HG02885 (cell line): ENCODE results near the gene PTPRD.

Source experiments
- ATAC-seq: cut with Tn5 transposase; IDR thresholded peaks from one replicate; pipeline ENCODE4 v1.9.1; 2021; ENCODE audit warnings: mild to moderate bottlenecking; ENCODE audit not compliant: unreplicated experiment, poor library complexity

The PTPRD gene

DNA sequence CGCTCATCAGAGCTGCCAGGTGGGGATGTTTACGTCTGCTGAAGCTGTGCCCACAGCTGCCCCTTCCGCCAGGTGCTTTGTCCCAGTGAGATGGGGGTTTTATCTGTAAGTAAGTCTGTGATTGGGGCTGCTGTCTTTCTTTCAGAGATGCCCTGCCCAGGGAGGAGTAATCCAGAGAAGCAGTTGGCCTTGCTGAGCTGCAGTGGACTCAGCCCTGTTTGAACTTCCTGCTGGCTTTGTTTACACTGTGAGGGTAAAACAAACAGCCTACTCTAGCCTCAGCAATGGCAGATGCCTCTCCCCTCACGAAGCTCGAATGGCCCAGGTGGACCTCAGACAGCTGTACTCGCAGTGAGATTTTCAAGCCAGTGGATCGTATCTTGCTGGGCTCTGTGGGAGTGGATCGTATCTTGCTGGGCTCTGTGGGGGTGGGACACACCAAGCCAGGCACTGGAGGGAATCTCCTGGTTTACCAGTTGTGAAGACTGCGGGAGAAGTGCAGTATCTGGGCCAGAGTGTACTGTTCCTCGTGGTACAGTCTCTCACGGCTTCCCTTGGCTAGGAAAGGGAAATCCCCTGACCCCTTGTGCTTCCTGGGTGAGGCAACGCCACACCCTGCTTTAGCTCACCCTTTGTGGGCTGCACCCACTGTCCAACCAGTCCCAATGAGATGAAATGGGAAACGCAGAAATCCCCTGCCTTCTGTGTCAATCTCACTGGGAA lies 2283.1 kb downstream of the PTPRD start:
- ATAC-seq: no peak

DNA sequence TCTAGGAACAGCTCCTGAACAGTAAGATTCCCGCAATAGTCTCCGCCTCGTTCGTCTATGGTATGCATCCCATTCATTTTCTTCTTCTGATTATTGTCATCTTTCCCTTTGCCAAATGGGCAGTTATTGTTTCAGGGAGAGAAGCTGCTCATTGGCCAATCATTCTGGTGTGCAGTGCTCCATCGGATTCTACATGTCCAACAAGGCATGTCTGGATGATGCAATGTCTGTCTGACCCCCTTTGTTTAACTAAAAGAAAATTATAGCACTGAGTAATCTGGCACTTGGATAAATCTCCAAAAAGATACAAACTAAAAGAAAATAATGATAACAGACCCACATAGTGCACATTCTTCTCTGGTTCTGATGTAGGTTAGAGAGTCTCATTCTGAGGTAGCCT lies 2297.6 kb downstream of the PTPRD start:
- no peak for ATAC-seq

DNA sequence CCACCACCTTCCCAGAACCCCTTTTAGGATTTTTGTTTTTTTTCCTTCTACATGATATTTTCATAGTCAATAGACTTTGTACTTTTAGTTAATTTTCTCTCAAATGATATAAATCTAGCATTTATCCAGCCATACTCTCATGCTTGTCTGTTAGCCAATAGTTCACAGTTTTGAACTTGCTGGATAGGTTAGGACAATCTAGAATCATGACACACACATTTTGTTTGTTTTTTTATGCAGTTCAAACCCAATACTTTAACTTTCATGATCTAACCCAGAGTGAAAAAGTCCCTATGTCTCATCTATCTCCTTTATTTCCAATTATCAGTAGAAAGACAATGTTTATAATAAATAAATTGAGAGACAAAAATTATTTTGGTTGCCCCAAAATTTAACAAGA lies 2303.5 kb downstream of the PTPRD start:
- no peak for ATAC-seq

DNA sequence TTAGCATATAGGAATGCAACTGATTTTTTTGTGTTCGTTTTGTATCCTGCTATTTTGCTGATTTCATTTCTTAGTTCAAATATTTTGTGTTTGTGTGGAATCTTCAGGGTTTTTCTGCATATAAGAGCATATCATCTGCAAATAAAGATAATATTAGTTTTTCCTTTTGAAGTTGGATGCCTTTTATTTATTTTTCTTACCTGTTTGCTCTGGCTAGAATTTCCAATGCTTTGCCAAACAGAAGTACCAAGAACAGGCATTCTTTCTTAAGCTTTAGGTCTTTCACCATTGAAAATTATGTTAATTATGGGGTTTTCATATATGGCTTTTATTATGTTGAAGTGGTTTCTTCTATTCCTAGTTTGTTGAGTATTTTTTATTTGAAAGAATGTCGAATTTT lies 2308.1 kb downstream of the PTPRD start:
- ATAC-seq: no peak

DNA sequence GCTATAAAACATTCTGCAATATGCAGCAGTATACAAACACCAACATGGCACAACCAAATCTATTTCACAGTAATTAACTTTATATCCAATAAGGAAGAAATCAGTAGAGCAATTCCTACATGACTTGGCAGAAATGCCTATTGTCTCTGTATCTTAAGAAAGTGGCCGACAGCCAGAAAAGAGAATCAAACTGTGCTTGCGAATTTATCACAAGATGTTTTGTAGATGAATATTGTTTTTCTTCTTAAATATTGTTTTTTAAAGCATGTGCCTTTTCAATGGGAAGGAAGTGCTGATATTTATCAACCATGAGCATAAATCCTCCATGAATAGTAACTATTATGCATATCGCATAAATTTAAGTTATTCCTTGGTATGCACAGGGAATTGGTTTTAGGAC lies 2311.5 kb downstream of the PTPRD start:
- no peak for ATAC-seq

DNA sequence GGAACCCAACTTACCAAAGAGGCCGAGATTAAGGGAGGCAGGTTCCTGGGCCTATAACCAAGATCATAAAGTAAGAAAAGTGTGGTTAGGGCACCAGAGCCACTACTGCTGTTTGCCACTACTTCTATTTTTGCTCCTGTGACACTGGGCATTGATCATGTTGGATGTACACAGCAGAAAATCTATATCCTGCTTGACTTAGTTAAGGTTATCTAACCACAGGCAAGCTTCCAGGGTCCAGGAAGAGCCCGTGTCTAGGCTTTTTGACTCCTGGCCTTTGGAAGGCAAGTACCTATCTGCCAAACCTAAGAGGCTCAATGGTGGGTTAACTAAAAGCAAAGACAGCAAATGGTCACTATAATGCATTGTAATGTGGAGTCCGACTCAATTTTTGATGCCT lies 2315.8 kb downstream of the PTPRD start:
- no peak for ATAC-seq

DNA sequence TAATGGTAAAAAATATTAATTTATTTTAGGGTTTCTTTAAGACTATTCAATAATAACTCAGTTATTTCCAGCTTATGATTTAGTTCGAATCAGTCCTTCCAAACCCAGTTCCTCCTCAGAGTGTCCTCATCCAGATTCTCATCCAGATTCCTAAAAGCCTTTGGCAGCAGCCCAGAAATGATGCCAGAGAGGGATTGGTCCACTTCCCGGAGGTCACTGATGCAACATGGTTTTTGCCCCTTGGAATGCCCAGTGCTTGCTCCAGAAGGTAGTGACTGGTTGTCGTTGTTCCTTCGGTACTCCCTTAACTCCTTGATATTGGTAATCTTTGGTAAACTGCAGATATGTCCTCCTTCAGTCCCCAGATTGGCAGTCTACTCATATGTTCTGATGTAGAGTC lies 2320.1 kb downstream of the PTPRD start:
- no peak for ATAC-seq

DNA sequence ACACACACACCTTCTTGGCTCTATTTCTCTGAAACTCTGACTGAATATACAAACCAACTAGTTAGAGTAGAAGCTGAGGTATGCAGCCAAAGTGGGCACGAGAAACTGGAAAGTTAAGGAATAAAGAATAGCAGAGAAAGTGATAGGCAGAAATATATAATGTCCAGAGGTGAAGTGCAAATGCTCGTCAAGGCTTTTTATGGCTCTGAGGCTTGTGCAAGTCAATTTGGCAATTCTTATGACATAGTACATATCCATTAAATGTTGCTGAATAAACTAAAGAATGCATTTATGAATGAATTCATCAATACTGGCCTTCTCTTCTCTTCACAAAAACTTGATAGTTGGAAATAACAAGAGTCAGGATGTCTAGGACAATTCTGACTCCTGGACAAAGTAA lies 2323.1 kb downstream of the PTPRD start:
- ATAC-seq: no peak

DNA sequence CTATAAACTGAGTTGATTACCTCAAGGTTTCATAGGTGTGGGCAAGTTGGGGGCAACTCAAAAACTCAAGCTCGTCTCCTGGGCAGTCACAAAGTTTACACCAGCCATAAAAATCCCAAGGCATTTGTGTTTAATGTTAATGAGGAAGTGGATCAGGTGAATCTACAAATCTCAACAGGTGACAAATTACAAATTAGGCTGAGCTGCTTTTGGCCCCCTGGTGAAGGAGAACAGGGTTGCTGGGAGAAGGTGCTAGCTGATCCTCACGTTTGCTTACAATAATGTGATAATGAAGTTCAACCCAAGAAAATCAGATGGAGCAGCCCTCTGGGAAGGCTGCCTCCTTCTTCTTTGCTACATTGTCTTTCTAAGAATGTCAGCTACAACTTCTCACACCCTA lies 2324.8 kb downstream of the PTPRD start:
- no peak for ATAC-seq

DNA sequence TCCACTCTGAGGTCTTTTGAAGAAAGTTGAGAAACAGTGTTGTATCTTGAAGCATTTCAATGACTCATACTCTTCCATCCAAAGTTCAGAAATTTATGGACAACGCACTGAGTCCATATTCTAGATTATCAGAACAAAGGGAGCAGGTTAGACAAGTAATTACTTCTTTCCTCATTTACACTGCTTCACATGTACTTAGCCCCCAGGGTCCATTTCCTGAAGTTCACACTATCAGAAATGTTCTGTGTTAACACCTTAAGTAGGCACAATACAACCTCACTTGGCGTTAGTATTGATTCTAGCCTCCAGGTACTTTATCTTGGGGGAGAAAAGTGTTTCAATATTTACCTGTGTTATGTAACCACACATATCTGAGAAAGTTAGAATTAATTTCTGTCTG lies 2325.3 kb downstream of the PTPRD start:
- ATAC-seq: no peak

DNA sequence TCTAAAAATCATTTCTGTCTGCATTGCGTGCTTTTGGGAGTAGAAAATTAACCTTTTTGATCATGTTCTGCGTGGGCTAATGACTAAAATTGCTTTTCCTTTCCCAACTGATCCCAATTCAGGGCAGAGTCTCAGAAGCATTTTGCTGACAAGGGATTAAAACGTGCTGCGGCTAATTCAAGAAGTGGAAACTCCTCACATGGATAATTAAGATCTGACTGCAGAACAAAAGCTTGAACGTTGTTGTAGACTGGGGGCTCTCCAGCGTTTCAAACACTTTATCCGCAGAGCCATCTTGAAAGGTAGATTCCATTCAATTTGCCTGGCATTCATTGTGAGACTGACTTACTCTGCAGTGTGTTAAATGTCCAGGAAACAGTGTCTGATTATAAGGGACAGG lies 2327.9 kb downstream of the PTPRD start:
- ATAC-seq: no peak

DNA sequence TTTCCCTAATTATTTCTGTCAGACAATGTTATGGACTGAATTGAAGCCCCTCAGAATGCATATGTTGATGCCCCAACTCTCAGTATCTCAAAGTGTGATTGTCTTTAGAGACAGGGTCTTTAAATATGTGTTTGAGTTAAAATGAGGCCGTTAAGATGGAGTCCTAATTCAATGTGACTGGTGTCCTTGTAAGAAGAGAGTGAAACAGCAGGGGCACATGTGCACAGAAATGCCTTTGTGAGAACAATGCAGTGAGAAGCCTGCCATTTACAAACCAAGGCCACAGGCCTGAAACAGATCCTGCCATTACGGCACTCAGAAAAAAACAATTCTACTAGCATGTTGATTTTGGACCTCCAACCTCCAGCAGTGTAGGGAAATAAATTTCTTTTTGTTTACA lies 2330.3 kb downstream of the PTPRD start:
- no peak for ATAC-seq

DNA sequence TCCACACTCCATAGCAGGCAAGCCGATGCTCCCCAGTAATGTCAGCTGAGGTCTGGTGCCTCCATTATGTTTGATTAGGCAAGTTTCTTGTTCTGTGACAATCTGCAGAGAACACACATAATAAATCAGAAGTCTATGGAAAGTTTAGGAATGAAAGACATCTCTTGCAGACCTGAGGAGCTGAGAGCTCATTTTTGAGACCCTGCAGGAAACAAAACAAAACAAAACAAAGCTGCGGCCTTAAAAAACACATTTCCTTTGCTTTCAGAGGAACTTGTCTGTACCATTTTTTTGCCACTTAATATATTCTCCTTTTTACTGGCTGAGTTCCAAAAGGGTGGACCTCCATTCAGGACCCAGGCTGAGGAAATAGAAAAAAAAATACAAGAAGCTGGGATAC lies 2332.0 kb downstream of the PTPRD start:
- no peak for ATAC-seq

DNA sequence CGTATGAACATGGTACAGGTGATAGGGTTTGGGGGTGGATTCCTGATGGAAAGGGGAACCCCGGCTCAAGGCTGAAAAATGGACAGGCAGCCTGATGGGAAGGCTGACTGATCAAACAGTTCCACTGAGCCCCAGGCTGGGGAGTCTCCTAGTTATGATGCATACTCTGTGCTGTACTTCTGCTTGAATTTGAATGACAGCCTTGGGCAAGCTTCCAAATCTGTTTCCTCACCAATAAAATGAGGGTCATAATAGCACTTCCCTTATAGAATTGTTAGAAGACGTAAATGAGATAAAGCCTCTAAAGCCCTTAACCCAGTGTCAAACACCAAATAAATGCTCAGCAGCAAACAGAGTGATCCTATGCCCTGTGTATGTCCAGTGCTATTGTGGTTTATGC lies 2334.8 kb downstream of the PTPRD start:
- ATAC-seq: no peak

DNA sequence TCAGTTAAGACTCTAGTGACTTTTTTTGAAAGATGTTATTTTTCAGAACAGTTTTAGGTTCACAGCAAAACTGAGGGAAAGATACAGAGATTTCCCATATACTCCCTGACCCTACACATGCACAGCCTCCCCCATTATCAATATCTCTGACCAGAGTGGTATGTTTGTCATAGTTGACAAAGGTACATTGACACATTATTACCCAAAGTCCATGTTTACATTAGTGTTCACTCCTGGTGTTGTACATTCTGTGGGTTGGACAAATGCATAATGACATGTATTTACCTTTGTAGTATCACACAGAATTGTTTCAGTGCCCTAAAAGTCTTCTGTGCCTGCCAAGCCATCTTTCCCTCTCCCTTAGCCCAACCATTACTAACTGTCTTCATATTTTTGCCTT lies 2342.6 kb downstream of the PTPRD start:
- ATAC-seq: no peak

DNA sequence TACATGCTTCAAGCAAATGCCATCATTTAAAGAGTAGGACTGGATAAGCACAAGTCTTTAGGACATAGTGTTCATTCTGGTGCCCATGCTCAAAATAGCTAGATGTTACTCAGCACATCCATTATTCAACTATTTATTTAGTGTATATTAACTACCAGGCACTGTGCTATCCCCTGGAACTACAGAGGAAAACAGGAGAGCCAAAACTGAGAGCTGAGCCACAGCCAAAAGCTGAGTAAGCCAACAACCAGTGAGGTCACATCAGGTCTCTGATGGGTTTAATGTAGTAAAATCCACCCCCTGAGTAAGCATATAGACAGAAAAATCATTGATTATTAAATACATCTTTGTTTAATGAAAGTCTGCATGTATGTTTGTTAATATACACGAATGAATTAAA lies 2343.9 kb downstream of the PTPRD start:
- ATAC-seq: no peak

DNA sequence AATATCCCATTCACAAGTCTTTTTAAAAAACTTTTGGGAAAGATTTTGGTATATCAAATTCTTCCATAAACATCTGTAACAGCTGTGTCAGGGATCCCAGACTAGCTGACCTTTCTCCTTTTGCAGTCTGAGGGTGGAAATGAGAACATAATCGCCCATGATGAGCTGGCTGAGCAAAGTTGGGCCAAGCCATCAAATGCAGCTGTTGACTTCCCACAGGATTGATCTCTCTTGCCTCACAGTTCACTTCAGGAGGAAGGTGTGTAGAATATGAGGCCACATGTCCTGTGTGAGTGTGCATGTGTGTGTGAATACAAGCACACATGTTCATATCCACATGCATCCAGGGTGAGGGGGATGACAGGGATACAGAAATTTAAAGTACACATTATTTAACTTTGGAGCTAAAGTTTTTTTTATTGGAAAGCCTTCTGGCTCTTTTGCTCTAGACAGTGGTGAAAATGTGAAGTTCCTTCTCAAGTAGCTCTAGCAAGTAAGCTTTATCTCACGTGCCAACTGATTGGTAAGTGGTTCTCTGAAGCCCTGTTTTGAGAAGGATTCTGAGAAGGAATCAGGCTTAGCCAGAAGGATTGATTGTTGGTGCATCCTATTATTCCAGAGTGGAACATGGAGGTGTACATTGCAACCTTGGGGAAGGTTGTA lies 2344.5 kb downstream of the PTPRD start:
- ATAC-seq: no peak

DNA sequence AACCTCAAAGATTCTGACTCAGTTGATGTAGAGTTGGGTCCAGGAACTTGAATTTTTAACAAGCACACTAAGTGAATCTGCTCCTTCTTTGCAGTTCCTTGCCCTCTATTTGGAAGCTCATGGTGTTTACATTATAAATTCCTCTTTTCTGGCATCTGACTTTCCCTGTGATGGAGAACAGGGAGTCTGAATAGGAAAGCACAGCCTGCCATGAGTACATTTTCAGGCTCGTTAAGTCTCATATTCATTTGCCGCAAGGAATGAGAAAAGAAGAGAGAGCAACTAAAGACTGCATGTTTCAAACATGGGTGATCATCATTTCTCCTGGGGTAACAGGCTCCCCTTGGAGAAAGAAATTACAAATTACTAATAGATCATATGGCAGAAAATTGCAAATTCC lies 2345.2 kb downstream of the PTPRD start:
- no peak for ATAC-seq

DNA sequence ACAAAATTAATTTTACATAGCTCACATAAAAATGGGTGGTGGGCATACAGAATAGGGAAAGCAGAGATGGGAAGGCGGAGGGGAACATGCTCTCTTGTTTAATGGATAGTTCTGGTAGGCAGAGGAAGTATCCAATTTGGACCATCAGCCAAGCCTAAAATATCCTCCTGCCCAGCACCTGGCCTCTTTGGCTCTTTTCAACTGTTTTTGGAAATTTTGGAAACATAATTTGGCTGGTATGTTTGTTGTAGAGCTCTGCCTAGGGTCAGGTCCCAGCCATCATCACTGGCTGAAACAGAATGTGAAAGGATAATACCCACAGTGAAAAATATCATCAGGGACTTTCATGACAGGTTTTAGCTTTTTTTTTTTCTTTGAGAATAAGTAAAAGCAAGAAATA lies 2345.9 kb downstream of the PTPRD start:
- no peak for ATAC-seq

DNA sequence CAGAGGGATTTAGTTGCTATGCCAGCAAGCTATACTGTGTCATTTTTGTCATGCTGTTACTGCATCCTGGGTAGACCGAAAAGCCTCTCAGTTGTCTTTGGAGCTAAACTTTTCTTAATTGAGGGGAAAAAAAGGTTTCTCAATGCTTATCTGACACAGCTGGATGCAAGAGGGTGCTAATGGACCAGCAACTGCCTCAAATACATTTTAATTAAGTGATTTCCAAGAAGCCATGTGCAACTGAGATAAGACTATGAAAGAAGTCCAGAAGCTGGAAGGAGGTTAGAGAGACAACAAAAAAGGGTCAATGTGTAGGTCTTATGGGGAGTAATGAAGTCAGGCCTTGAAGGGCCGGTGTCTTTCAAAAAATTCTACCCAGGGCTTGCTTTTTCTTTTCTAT lies 2347.5 kb downstream of the PTPRD start:
- ATAC-seq: no peak
